Panc1 (cell line): Measurements from ENCODE around the gene FGGY. TPM values are rescaled to one million over a fixed set of nuclear protein-coding genes. Genes with fewer than 3 reads are reported as not detected.

Source experiments
- ATAC-seq: fragments of 200-7000 bp; cut with Tn5 transposase; 2 replicates; pipeline ENCODE4 v1.9.1; 2020; ENCODE audit warnings: mild to moderate bottlenecking, moderate library complexity
- BruUV-seq: library from RNA; stranded (reverse); fragments of 400-500 nt; replicated peaks from 2 replicates; lab custom pipeline; 2021; lab: Mats Ljungman, UMichigan
- CTCF ChIA-PET: fragments of 300-600 bp; sonication (Branson Sonifier 250); formaldehyde crosslinking; loops from one replicate; lab custom pipeline; 2022; ENCODE audit warnings: antibody characterized with exemption; lab: Charles Lee
- POLR2A ChIA-PET: fragments of 300-600 bp; sonication (Branson Sonifier 250); formaldehyde crosslinking; loops from one replicate; lab custom pipeline; 2022; ENCODE audit warnings: antibody characterized with exemption; lab: Charles Lee
- DNase-seq: peaks from one replicate; pipeline ENCODE4 v3.0.0-alpha.2; 2010; ENCODE audit warnings: low read depth, low spot score
- H3K27ac ChIP-seq: 2 replicates; pipeline ENCODE4 v1.5.1; 2011; ENCODE audit warnings: mild to moderate bottlenecking, low read length, inconsistent platforms
- H3K27me3 ChIP-seq: fragments of 200-500 bp; sonication (Bioruptor generic); 2 replicates; pipeline ENCODE4 v1.6.0; 2014; ENCODE audit warnings: low read length, inconsistent platforms; ENCODE audit not compliant: control insufficient read depth, insufficient read depth
- H3K36me3 ChIP-seq: fragments of 200-500 bp; sonication (Bioruptor generic); 2 replicates; pipeline ENCODE4 v1.5.1; 2014; ENCODE audit warnings: inconsistent platforms, mild to moderate bottlenecking, low read length, moderate library complexity; ENCODE audit not compliant: control insufficient read depth, insufficient read depth
- H3K4me1 ChIP-seq: 2 replicates; pipeline ENCODE4 v1.5.1; 2011; ENCODE audit warnings: inconsistent platforms, mild to moderate bottlenecking, low read length, moderate library complexity; ENCODE audit not compliant: control insufficient read depth, insufficient read depth
- H3K4me3 ChIP-seq, 2 experiments: 2 replicates each; pipeline ENCODE4 v1.5.1; 2011 to 2012; ENCODE audit warnings: low read depth in 2 of 2, low read length in 2 of 2, mild to moderate bottlenecking in 2 of 2, inconsistent platforms in 1 of 2, moderate library complexity in 1 of 2
- H3K9me3 ChIP-seq: fragments of 200-500 bp; sonication (Bioruptor generic); 2 replicates; pipeline ENCODE4 v1.5.1; 2014; ENCODE audit warnings: low read depth, mild to moderate bottlenecking, inconsistent platforms, low read length, moderate library complexity; ENCODE audit not compliant: control insufficient read depth, insufficient read depth
- CTCF ChIP-seq: fragments of 450-650 bp; IDR thresholded peaks from 2 replicates; pipeline ENCODE4 v1.5.1; 2017; ENCODE audit warnings: mild to moderate bottlenecking
- POLR2AphosphoS5 ChIP-seq: IDR thresholded peaks from 2 replicates; pipeline ENCODE4 v1.6.1; 2012; ENCODE audit warnings: mild to moderate bottlenecking, low read depth, low read length, moderate library complexity
- REST ChIP-seq, 2 experiments: IDR thresholded peaks; 2 replicates each; pipeline ENCODE4 v1.6.1; 2011 to 2012; ENCODE audit warnings: low read depth in 2 of 2, control low read depth in 1 of 2, low read length in 1 of 2, mild to moderate bottlenecking in 1 of 2, moderate library complexity in 1 of 2; ENCODE audit not compliant: insufficient read depth in 1 of 2
- SIN3A ChIP-seq: IDR thresholded peaks from 2 replicates; pipeline ENCODE4 v1.6.1; 2012; ENCODE audit warnings: low read depth, mild to moderate bottlenecking, low read length, moderate library complexity, borderline replicate concordance; ENCODE audit not compliant: insufficient read depth
- TCF7L2 ChIP-seq: IDR thresholded peaks from 2 replicates; pipeline ENCODE4 v1.6.1; 2011; ENCODE audit warnings: mild to moderate bottlenecking, low read depth, low read length, inconsistent platforms
- in situ Hi-C: cut with HindIII; loops from 2 replicates; pipeline ENCODE4 v1.10.0; 2016; ENCODE audit warnings: low sequenced_read_pairs, low pct_unique_long_range_greater_than_20kb
- intact Hi-C: fragments of 100-400 bp; cut with micrococcal nuclease; formaldehyde crosslinking; loops from one replicate; pipeline ENCODE4 v1.10.0; 2022; ENCODE audit not compliant: unreplicated experiment
- total RNA-seq: library from RNA; stranded (reverse); gene quantifications from one replicate; pipeline ENCODE4 v1.2.1, GENCODE V29; 2021; ENCODE audit not compliant: unreplicated experiment

The FGGY gene
- total RNA-seq, 1 experiment from 2014 or later, result 15.5 TPM

- Histone ChIP-seq H3K4me3 (no peak overlapping the region), H3K9me3 (no peaks in the 10 kb centered on the region), H3K36me3 (no peaks in the 10 kb centered on the region), H3K4me1 (no peaks in the 10 kb centered on the region), H3K27ac (no peak overlapping the region), H3K27me3 (no peaks in the 10 kb centered on the region)
- TF ChIP-seq TCF7L2 (no peak), POLR2AphosphoS5 (no peak), SIN3A (no peak), REST (IDR thresholded peaks at IDR 0.05; ENCODE audit: insufficient read depth in 1 of 2, low read depth in 2 of 2, low read length in 1 of 2) (no peak), CTCF (no peak)
- no TSS peak for BruUV-seq
- no peak for DNase-seq
- no peak for ATAC-seq
- intact Hi-C loops (no loop called here), in situ Hi-C loops (no loop called here)
- ChIA-PET CTCF (no interaction called here), POLR2A (no interaction called here)
Measured at GRCh38 chr1:59266180-59266926, 30.5 kb upstream of the FGGY start.

GRCh38 chr1:59266927-59267293 is 30.0 kb upstream of the FGGY start:
- H3K4me1 ChIP-seq, result no peaks in the 10 kb centered on the region
- no peak for DNase-seq
- no peak overlapping the region for H3K27ac ChIP-seq
- no peaks in the 10 kb centered on the region for H3K27me3 ChIP-seq
- intact Hi-C loops, result no loop called here
- no peaks in the 10 kb centered on the region for H3K36me3 ChIP-seq
- ChIA-PET CTCF (no interaction called here), POLR2A (no interaction called here)
- H3K9me3 ChIP-seq, result no peaks in the 10 kb centered on the region
- ATAC-seq, result no peak
- in situ Hi-C loops, result no loop called here
- H3K4me3 ChIP-seq, result no peak overlapping the region
- TF ChIP-seq POLR2AphosphoS5, result no peak
- no peak for TF ChIP-seq CTCF
- no peak for TF ChIP-seq REST (IDR thresholded peaks at IDR 0.05; ENCODE audit: insufficient read depth in 1 of 2, low read depth in 2 of 2, low read length in 1 of 2)
- TF ChIP-seq SIN3A, result no peak
- TF ChIP-seq TCF7L2, result no peak
- no TSS peak for BruUV-seq
